Epithelial cell of umbilical artery (primary cell): ENCODE data around the gene CTR9. TPM values are rescaled to one million over a fixed set of nuclear protein-coding genes. Genes with fewer than 3 reads are reported as not detected.

Source experiments
- total RNA-seq: library from RNA; depleted of rRNA; stranded (reverse); fragments of >200 nt; gene quantifications from 2 replicates; pipeline ENCODE4 v1.2.3, GENCODE V29; 2014

Gene CTR9
- 24.4 and 30.2 TPM in 2 replicates for total RNA-seq

DNA sequence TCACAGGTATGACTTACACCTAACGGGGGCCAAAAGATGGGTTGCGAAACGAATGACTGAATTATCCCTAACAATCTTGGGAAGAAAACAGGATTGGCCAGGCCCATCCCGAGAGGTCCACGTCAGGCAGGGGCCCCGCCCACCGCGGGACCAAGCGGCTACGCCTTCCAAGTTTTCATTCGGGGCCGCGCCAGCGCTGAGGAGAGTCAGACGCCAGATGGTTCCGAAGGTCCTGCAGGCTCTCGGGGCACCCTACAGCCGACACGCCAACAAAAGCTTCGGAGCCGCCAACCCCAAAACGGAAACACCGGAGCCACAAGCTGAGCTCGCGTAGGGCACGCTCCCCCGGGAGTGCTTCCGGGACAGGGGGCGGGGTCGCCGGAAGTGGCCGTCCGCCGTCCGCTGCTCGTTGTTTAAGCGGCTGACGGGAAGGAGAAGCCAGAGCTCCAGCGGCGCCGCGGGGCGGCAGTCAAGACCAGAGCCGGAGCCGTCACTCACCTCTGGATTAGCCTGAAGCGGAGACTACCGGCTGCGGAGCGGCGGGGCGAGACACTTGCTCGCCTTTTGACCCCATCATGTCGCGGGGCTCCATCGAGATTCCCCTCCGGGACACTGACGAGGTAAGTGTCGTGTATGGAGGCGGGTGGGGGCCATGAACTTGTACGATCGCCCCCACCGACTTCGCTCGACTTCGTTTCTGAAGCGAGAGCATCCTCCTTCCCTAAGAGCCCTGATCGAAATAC, at the start of gene CTR9:
Gene CTR9, plus strand, starts transcription at position 409 of the 743 bp plus-strand sequence. Its CDS starts 167 bp downstream, at position 576.

DNA sequence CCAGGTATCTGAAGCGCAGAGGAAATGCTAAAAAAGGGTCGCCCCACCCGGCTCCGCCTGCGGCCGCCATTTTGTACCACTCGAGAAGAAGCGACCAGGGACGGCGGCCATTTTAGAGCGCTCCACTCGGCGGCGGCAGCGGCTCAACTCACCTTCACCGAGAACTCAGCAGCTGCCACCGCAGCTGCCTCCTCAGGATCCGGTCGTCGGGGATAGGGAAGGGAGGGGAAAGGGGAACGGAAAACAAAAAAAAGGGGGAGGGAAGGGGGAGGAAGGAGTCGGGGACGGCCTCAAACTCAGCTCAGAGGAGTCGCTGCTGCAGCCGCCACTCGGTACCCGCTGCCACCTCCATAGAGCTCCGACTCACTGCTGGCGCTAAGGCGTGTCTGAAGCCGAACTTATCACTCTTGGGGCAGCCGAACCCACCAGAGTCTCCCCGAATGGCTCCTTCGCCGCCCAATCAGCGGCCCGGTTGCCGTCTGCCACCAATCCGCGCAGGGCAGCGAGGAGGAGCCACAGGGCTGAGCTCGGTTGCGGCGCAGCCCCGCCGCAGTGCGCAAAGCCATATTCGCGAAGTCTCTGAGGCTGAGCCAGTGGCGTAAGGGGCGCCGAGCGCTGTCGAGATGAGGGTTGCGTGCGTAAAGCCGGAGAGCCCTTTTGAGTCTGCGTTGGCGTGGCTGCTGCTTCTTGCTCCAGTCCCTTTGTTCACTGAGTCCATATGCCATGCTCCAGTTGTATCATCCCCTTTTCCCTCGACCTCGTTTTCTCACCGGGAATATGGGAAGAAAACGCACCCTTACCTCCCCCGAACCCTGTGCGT, 57.7 kb downstream of the CTR9 start, which contains the start of gene EIF4G2:
Gene EIF4G2, minus strand, starts transcription at position 374 of the 820 bp plus-strand sequence.

Other genes with a start within 250 kb of the CTR9 start
- gene RNF141, start 210.1 kb upstream of the CTR9 start, total RNA-seq: 27.0 and 34.8 TPM in 2 replicates
- gene LYVE1, start 182.6 kb upstream of the CTR9 start, total RNA-seq: 0.32 and 1.7 TPM in 2 replicates
- under 0.01 and 0.46 TPM in 2 replicates for gene IRAG1, start 57.5 kb upstream of the CTR9 start, total RNA-seq
- gene EIF4G2, start 57.7 kb downstream of the CTR9 start, total RNA-seq: 650 and 675 TPM in 2 replicates
- 14.9 and 18.5 TPM in 2 replicates for gene ZBED5, start 106.8 kb downstream of the CTR9 start, total RNA-seq